GM12872 (cell line): Measurements from ENCODE around the gene NELL1.

Experiments used
- CTCF ChIP-seq: IDR thresholded peaks from 3 replicates; pipeline ENCODE4 v1.5.1; 2011; ENCODE audit warnings: low read depth, mild to moderate bottlenecking, low read length, moderate library complexity; ENCODE audit not compliant: insufficient read depth

The NELL1 gene

GRCh38 chr11:21541187-21541751 is 871.9 kb downstream of the NELL1 start:
- TF ChIP-seq CTCF = no peak

- TF ChIP-seq CTCF = no peak
These were observed 874.5 kb downstream of the NELL1 start for GRCh38 chr11:21543901-21544300.

- TF ChIP-seq CTCF = no peak
These were observed 876.3 kb downstream of the NELL1 start for GRCh38 chr11:21545699-21546098.

- no peak for TF ChIP-seq CTCF
These were observed 877.3 kb downstream of the NELL1 start for GRCh38 chr11:21546703-21547102.

GRCh38 chr11:21552911-21553310 is 883.5 kb downstream of the NELL1 start:
- no peak for TF ChIP-seq CTCF

GRCh38 chr11:21553795-21554194 is 884.4 kb downstream of the NELL1 start:
- no peak for TF ChIP-seq CTCF

GRCh38 chr11:21554284-21554683 is 884.9 kb downstream of the NELL1 start:
- TF ChIP-seq CTCF = no peak
